OCI-LY3 (cell line): ENCODE results near the gene HIPK1.

ENCODE experiments used
- EZH2phosphoT487 ChIP-seq: fragments of 200-600 bp; shearing (Covaris generic); IDR thresholded peaks from 2 replicates; pipeline ENCODE4 v1.6.1; 2018; ENCODE audit warnings: antibody characterized with exemption, mixed run types, low read depth
- TF ChIP-seq, protein P1 (sequence below): fragments of 200-600, 300-600 bp; sonication (generic); IDR thresholded peaks from 2 replicates; pipeline ENCODE4 v1.5.1; 2014; ENCODE audit warnings: antibody characterized with exemption, low read length, low read depth

DNA sequence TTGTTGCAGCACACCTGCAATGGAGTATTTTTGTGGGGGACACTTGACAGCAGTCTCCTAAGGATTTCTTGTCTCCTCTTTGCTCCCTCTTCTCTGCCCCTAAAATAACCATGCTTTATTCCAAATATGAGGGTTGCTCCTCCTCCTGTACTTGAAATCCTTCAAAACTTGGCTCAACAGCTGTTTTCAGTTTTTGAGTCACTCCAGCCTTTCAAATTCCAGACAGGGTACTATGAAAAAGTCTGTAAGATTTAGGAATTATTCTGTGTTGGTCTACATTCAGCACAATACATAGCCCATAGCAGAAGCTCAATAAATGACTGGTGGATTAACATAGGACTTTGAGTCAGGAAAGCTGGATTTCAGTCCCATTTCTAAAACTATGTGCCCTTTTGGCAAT is 30.0 kb upstream of the HIPK1 start:
- TF ChIP-seq, protein P1, sequence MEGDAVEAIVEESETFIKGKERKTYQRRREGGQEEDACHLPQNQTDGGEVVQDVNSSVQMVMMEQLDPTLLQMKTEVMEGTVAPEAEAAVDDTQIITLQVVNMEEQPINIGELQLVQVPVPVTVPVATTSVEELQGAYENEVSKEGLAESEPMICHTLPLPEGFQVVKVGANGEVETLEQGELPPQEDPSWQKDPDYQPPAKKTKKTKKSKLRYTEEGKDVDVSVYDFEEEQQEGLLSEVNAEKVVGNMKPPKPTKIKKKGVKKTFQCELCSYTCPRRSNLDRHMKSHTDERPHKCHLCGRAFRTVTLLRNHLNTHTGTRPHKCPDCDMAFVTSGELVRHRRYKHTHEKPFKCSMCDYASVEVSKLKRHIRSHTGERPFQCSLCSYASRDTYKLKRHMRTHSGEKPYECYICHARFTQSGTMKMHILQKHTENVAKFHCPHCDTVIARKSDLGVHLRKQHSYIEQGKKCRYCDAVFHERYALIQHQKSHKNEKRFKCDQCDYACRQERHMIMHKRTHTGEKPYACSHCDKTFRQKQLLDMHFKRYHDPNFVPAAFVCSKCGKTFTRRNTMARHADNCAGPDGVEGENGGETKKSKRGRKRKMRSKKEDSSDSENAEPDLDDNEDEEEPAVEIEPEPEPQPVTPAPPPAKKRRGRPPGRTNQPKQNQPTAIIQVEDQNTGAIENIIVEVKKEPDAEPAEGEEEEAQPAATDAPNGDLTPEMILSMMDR: no peak
- no peak for TF ChIP-seq EZH2phosphoT487
